Fibroblast of skin of abdomen (primary cell): ENCODE data around the gene SHOC2.

Experiments used
- DNase-seq: peaks from one replicate; pipeline ENCODE4 v3.0.0-alpha.2; 2013

The SHOC2 gene

GRCh38 chr10:110985497-110986275 is 66.3 kb downstream of the SHOC2 start:
- DNase-seq, result no peak

GRCh38 chr10:110989016-110989415 is 69.6 kb downstream of the SHOC2 start:
- peak; percentile 56 for DNase-seq

GRCh38 chr10:110992006-110992800 is 72.8 kb downstream of the SHOC2 start:
- DNase-seq, result peak; percentile 35

GRCh38 chr10:110993024-110993693 is 73.8 kb downstream of the SHOC2 start:
- DNase-seq, result peak; percentile 87

GRCh38 chr10:110994406-110995086 is 75.1 kb downstream of the SHOC2 start:
- peak; percentile 37 for DNase-seq

- DNase-seq, result no peak
Measured at GRCh38 chr10:110995301-110995700, 75.9 kb downstream of the SHOC2 start.

- DNase-seq, result no peak
Measured at GRCh38 chr10:110996256-110996655, 76.9 kb downstream of the SHOC2 start.

GRCh38 chr10:111004016-111004415 is 84.6 kb downstream of the SHOC2 start:
- DNase-seq, result no peak

- no peak for DNase-seq
Measured at GRCh38 chr10:111007486-111007885, 88.1 kb downstream of the SHOC2 start.

- DNase-seq, result no peak
Measured at GRCh38 chr10:111015181-111015580, 95.8 kb downstream of the SHOC2 start.

GRCh38 chr10:111017098-111017497 is 97.7 kb downstream of the SHOC2 start:
- no peak for DNase-seq

GRCh38 chr10:111018021-111018420 is 98.6 kb downstream of the SHOC2 start:
- DNase-seq, result peak; percentile 22

GRCh38 chr10:111023060-111023459 is 103.7 kb downstream of the SHOC2 start:
- no peak for DNase-seq

- no peak for DNase-seq
Measured at GRCh38 chr10:111030042-111030750, 110.8 kb downstream of the SHOC2 start.

- peak; percentile 31 for DNase-seq
Measured at GRCh38 chr10:111034598-111035310, 115.3 kb downstream of the SHOC2 start.

GRCh38 chr10:111035542-111035941 is 116.1 kb downstream of the SHOC2 start:
- no peak for DNase-seq

GRCh38 chr10:111037858-111038257 is 118.5 kb downstream of the SHOC2 start:
- DNase-seq, result no peak

- DNase-seq, result no peak
Measured at GRCh38 chr10:111039522-111039921, 120.1 kb downstream of the SHOC2 start.

- DNase-seq, result no peak
Measured at GRCh38 chr10:111057006-111057405, 137.6 kb downstream of the SHOC2 start.
